Thoracic aorta (tissue), 2 donors: ENCODE data around the gene JMJD8. TPM values are rescaled to one million over a fixed set of nuclear protein-coding genes. Genes with fewer than 3 reads are reported as not detected.

Source experiments
- ATAC-seq: fragments of 150-250 bp; one replicate; pipeline ENCODE4 v1.8.0; 2017; ENCODE audit warnings: low read depth; ENCODE audit not compliant: insufficient number of reproducible peaks, low FRiP score
- DNase-seq: peaks from one replicate; pipeline ENCODE4 v3.0.0-alpha.2; 2020; ENCODE audit warnings: low spot score
- H3K27ac ChIP-seq, 2 donors: fragments of 200-600 bp; sonication (generic); 1 replicate in 1 of 2; 2 replicates in 1 of 2; pipeline ENCODE4 v1.5.1; 2016; ENCODE audit warnings: mild to moderate bottlenecking in 2 of 2, moderate library complexity in 2 of 2
- H3K27me3 ChIP-seq: fragments of 200-600 bp; sonication (generic); replicated peaks from 2 replicates; pipeline ENCODE4 v1.6.0; 2016; ENCODE audit warnings: mild to moderate bottlenecking; ENCODE audit not compliant: insufficient read depth
- H3K36me3 ChIP-seq: fragments of 200-600 bp; sonication (generic); one replicate; pipeline ENCODE4 v1.5.1; 2016
- H3K4me1 ChIP-seq, 2 donors: fragments of 200-600 bp; sonication (generic); 1 replicate in 1 of 2; 2 replicates in 1 of 2; pipeline versions ENCODE4 v1.5.1 to v1.6.0; 2016; ENCODE audit warnings: low read depth in 2 of 2, mild to moderate bottlenecking in 1 of 2; ENCODE audit not compliant: control insufficient read depth in 1 of 2
- H3K4me3 ChIP-seq: fragments of 200-600 bp; sonication (generic); 2 replicates; pipeline ENCODE4 v1.5.1; 2016; ENCODE audit warnings: mild to moderate bottlenecking
- H3K9me3 ChIP-seq: fragments of 200-600 bp; sonication (generic); 2 replicates; pipeline ENCODE4 v1.5.1; 2016
- CTCF ChIP-seq: fragments of 200-600 bp; sonication (generic); IDR thresholded peaks from one replicate; pipeline ENCODE4 v1.5.1; 2019; ENCODE audit warnings: antibody characterized with exemption
- total RNA-seq, 2 donors: library from RNA; depleted of rRNA; stranded (reverse); fragments of >200 nt; gene quantifications; one replicate each; pipeline versions ENCODE4 v1.1.0 to v1.2.3, GENCODE V29; 2016

The JMJD8 gene
- total RNA-seq, 2 donors from 2014 or later = 98.7 to 128 TPM

- no peak for ATAC-seq
- no peak for TF ChIP-seq CTCF
- Histone ChIP-seq H3K27ac (no peak overlapping the region), H3K4me3 (no peak overlapping the region), H3K9me3 (no peaks in the 10 kb centered on the region), H3K27me3 (peaks cover 11% of the 10 kb centered on the region), H3K4me1 (peaks cover 8 to 19% of the 10 kb centered on the region in 2 donors), H3K36me3 (no peaks in the 10 kb centered on the region)
- DNase-seq = no peak
Measured at GRCh38 chr16:710500-711075, 26.5 kb upstream of the JMJD8 start.

- ATAC-seq (no peak), DNase-seq (no peak)
- peaks cover 11% of the 10 kb centered on the region for H3K27me3 ChIP-seq
- no peak overlapping the region for H3K4me3 ChIP-seq
- H3K9me3 ChIP-seq = no peaks in the 10 kb centered on the region
- no peaks in the 10 kb centered on the region for H3K36me3 ChIP-seq
- no peak overlapping the region for H3K27ac ChIP-seq
- no peak for TF ChIP-seq CTCF
- peaks cover 8 to 15% of the 10 kb centered on the region in 2 donors for H3K4me1 ChIP-seq
Measured at GRCh38 chr16:709566-710499, 25.7 kb upstream of the JMJD8 start.

- Histone ChIP-seq H3K9me3 (no peaks in the 10 kb centered on the region), H3K36me3 (no peaks in the 10 kb centered on the region), H3K4me3 (no peak overlapping the region), H3K27ac (no peak overlapping the region), H3K27me3 (peaks cover 17% of the 10 kb centered on the region), H3K4me1 (peaks cover 4 to 10% of the 10 kb centered on the region in 2 donors)
- ATAC-seq = no peak
- no peak for TF ChIP-seq CTCF
- DNase-seq = no peak
Measured at GRCh38 chr16:708959-709358, 24.8 kb upstream of the JMJD8 start.

GRCh38 chr16:708019-708418, 23.9 kb upstream of the JMJD8 start:
- peaks cover 4 to 10% of the 10 kb centered on the region in 2 donors for H3K4me1 ChIP-seq
- TF ChIP-seq CTCF = no peak
- DNase-seq (no peak), ATAC-seq (no peak)
- no peaks in the 10 kb centered on the region for H3K36me3 ChIP-seq
- no peak overlapping the region for H3K4me3 ChIP-seq
- H3K27ac ChIP-seq = no peak overlapping the region
- no peaks in the 10 kb centered on the region for H3K9me3 ChIP-seq
- peaks cover 23% of the 10 kb centered on the region for H3K27me3 ChIP-seq

GRCh38 chr16:707062-707538, 23.0 kb upstream of the JMJD8 start:
- Histone ChIP-seq H3K27me3 (peaks cover 23% of the 10 kb centered on the region), H3K27ac (no peak overlapping the region), H3K36me3 (no peaks in the 10 kb centered on the region), H3K4me1 (peaks cover 4 to 10% of the 10 kb centered on the region in 2 donors), H3K9me3 (no peaks in the 10 kb centered on the region), H3K4me3 (no peak overlapping the region)
- DNase-seq = no peak
- no peak for ATAC-seq
- no peak for TF ChIP-seq CTCF
